ENCODE measurements around the gene ACTR10. TPM values are rescaled to one million over a fixed set of nuclear protein-coding genes. Genes with fewer than 3 reads are reported as not detected.

ACTR10 gene
- total RNA-seq (2021; fragmentation: NEBNext Ultra II Directional; extraction: Animal tissue kit (Norgen Biotek cat#: 25700)): 33.9 and 34.6 TPM in 2 replicates
- 6.9 and 15.4 TPM in 2 replicates for polyA plus RNA-seq (2011; rRNA removed)
- 17.8 TPM for polyA plus RNA-seq (2011; cell fraction: cytosol; rRNA removed)
- 3.1 TPM for polyA plus RNA-seq (2011; cell fraction: nucleus; rRNA removed)
- polyA plus RNA-seq (2012, experiment 1 of 2): 16.7 to 33.6 TPM (median 17.8 TPM) in 4 replicates
- 5.5 TPM for polyA plus RNA-seq (2012, experiment 2 of 2)
- polyA plus RNA-seq (2013, experiment 1 of 2): 24.8 TPM
- polyA plus RNA-seq (2013, experiment 2 of 2): 23.5 TPM
- 8.0 and 14.9 TPM in 2 replicates for polyA minus RNA-seq (2011; rRNA and poly(A)+ RNA removed)
- 19.4 TPM for polyA minus RNA-seq (2011; cell fraction: cytosol; rRNA and poly(A)+ RNA removed)
- 9.1 TPM for polyA minus RNA-seq (2011; cell fraction: nucleus; rRNA and poly(A)+ RNA removed)
- long read RNA-seq, experiment 1, transcript ACTR10-211 (4 exons, 540 nt): minor isoform, 6 of 30 reads
- long read RNA-seq, experiment 1, transcript ACTR10-201 (13 exons, 2,419 nt): major isoform, 8 of 30 reads
- long read RNA-seq, experiment 1, partial matches to known transcripts: 11 of 30 reads
- long read RNA-seq, experiment 1, other reads (novel, unspliced or antisense): 5 of 30 reads
- long read RNA-seq, experiment 2, transcript ACTR10-201 (13 exons, 2,419 nt): major isoform, 34 of 37 reads
- long read RNA-seq, experiment 2, partial matches to known transcripts: 2 of 37 reads
- long read RNA-seq, experiment 2, other reads (novel, unspliced or antisense): 1 of 37 reads

DNA sequence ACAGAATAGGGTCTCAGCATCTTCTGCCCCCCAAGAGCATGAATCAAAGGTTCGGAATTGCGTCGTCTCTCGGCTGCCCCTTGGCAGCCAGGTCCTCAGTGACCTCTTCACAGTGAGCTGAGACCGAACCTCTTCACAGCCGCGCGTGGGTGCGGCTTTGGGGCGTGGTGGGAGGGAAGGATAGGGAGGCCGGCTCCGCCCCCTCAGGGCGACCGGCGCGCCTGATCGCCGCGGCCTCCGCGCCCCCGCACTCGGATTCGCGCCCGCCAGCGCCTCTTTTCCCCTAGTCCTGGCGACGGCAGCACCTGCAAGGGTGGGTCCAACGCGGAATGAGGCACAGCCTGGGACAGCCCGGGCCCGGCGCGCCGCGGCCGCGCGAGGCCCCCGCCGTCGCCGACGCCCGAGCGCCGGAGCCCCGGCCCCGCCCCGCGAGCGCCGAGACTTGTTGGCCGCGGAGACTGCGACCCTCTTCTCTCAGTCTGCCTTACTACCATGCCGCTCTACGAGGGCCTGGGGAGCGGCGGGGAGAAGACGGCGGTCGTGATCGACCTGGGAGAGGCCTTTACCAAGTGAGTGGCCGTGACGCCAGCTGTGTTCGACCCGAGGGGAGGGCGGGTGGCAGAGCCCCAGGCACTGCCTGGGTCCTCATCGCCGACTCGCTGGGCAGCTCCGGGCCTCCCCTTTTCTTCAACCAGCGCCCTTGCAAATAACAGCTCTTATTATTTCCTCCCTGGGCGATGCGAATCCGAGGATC is at the start of gene ACTR10:
Gene ACTR10 (plus strand): TSS at position 424 of the 754 bp plus-strand sequence. CDS start 69 bp downstream, at position 493.
- H2AFZ ChIP-seq (ENCODE audit: low read length): peak within 1 kb of the TSS; percentile 93
- no peak within 1 kb of the TSS for H2BK120ac ChIP-seq (replicated peaks; ENCODE audit: low read depth, low read length)
- POLR2A ChIA-PET (ENCODE audit: partially characterized antibody): interaction anchor here (0.5 to 1.6 kb wide), 5 partner anchors 25 to 99 kb away, joined by 3 to 9 read pairs (median 4); partner anchors contain the start of genes ARID4A and PSMA3
- peak within 1 kb of the TSS; percentile 65 to 86 (median 79) for H3K9ac ChIP-seq (replicated peaks in 1 of 4; ENCODE audit: extremely low read depth in 1 of 4, low read depth in 3 of 4, low read length in 3 of 4)
- no peaks in the 10 kb centered on the region for H4K20me1 ChIP-seq (replicated peaks in 1 of 2; ENCODE audit: control insufficient read depth in 1 of 2, insufficient read depth in 2 of 2, low read length in 2 of 2)
- H3K27ac ChIP-seq (ENCODE audit: low read depth, low read length): peak within 1 kb of the TSS; percentile 92
- H3K79me1 ChIP-seq (ENCODE audit: low read depth, low read length): no peaks in the 10 kb centered on the region
- H3K4ac ChIP-seq (replicated peaks; ENCODE audit: insufficient read length, low read depth, low read length): peak within 1 kb of the TSS; percentile 78
- H3K14ac ChIP-seq (ENCODE audit: insufficient read length): no peak within 1 kb of the TSS
- CTCF ChIA-PET (ENCODE audit: partially characterized antibody): interaction anchor here (1.1 to 1.7 kb wide), 4 partner anchors 71 to 329 kb away, joined by 3 to 4 read pairs (median 4); no protein-coding TSS in a partner anchor
- peak; percentile 29 to 87 for DNase-seq (ENCODE audit: low read depth in 1 of 2, low spot score in 2 of 2)
- H2BK12ac ChIP-seq (ENCODE audit: low read depth, low read length): no peak within 1 kb of the TSS
- H3K4me1 ChIP-seq (replicated peaks in 1 of 4; ENCODE audit: control insufficient read depth in 3 of 4, insufficient read depth in 4 of 4, low read length in 3 of 4): no peaks in the 10 kb centered on the region
- H2BK15ac ChIP-seq (ENCODE audit: low read length): no peak within 1 kb of the TSS
- FAIRE-seq: no peak
- H3K23me2 ChIP-seq (ENCODE audit: low read depth, low read length): no peaks in the 10 kb centered on the region
- no peaks in the 10 kb centered on the region for H3K9me3 ChIP-seq (ENCODE audit: insufficient read depth in 2 of 2, low read depth in 1 of 2, low read length in 1 of 2)
- peaks cover 0 to 4% (median 0%) of the 10 kb centered on the region in 4 experiments; a peak in 2 of 8 replicates for H3K36me3 ChIP-seq (ENCODE audit: control insufficient read depth in 2 of 4, insufficient read depth in 4 of 4, low read length in 3 of 4)
- H3K56ac ChIP-seq (replicated peaks; ENCODE audit: insufficient read length, low read depth, low read length): no peak within 1 kb of the TSS
- H3K23ac ChIP-seq (ENCODE audit: insufficient read length): no peak within 1 kb of the TSS
- peak within 1 kb of the TSS; percentile 83 for H3K4me2 ChIP-seq (ENCODE audit: insufficient read depth in 1 of 2, low read depth in 2 of 2, low read length in 2 of 2)
- H3K79me2 ChIP-seq (ENCODE audit: control insufficient read depth in 1 of 2, insufficient read depth in 2 of 2, low read length in 2 of 2): peaks cover 0 to 18% of the 10 kb centered on the region in 2 experiments; a peak in 3 of 4 replicates
- peak within 1 kb of the TSS; percentile 64 for H4K5ac ChIP-seq (ENCODE audit: insufficient read length, low read depth, low read length)
- H3K4me3 ChIP-seq (ENCODE audit: extremely low read depth in 1 of 4, insufficient read depth in 2 of 4, low read depth in 3 of 4, low read length in 4 of 4): peak within 1 kb of the TSS; percentile 86 to 97 (median 94)
- no peak within 1 kb of the TSS for H2AK5ac ChIP-seq (ENCODE audit: low read depth, low read length)
- no peak within 1 kb of the TSS; the same call in 1 of the 2 replicates for H3K18ac ChIP-seq (ENCODE audit: extremely low read depth, low read length)
- H2BK5ac ChIP-seq (ENCODE audit: low read depth, low read length): 0 out of 2 replicates have a peak within 1 kb of the TSS, but pooled peaks have one; percentile 44
- H4K91ac ChIP-seq (replicated peaks; ENCODE audit: insufficient read length, low read length): no peak within 1 kb of the TSS
- no peak within 1 kb of the TSS for H2BK20ac ChIP-seq (ENCODE audit: low read length)
- WGBS, 2 experiments (ENCODE audit: extremely low coverage in 1 of 2, insufficient coverage in 1 of 2, insufficient read length in 1 of 2, insufficient replicate concordance in 2 of 2, low coverage in 1 of 2, low lambda C conversion rate in 2 of 2, missing lambda C conversion rate in 1 of 2): 2% methylated on average over 58 of the region's 78 CpGs; no CpG with 5 or more reads in 1 of the 2 experiments
- H3K27me3 ChIP-seq (replicated peaks in 1 of 4; ENCODE audit: control insufficient read depth in 3 of 4, extremely low read depth in 1 of 4, insufficient read depth in 3 of 4, low read length in 3 of 4): no peaks in the 10 kb centered on the region
- peak within 1 kb of the TSS; percentile 92; the same call in 1 of the 2 replicates for H4K8ac ChIP-seq (ENCODE audit: extremely low read depth, insufficient read depth, low read length)
- TF ChIP-seq USF2 (IDR thresholded peaks at IDR 0.05; ENCODE audit: low read length): no peak
- no peak for TF ChIP-seq SUZ12 (IDR thresholded peaks at IDR 0.05; ENCODE audit: low read length)
- no peak for TF ChIP-seq EP300 (IDR thresholded peaks at IDR 0.05; ENCODE audit: borderline replicate concordance in 1 of 2, low read depth in 2 of 2, low read length in 2 of 2)
- TF ChIP-seq KDM1A (IDR thresholded peaks at IDR 0.05; ENCODE audit: borderline replicate concordance, low read length): no peak
- TF ChIP-seq SP4 (IDR thresholded peaks at IDR 0.05; ENCODE audit: low read length): peak; percentile 98
- TF ChIP-seq NRF1 (IDR thresholded peaks at IDR 0.05; ENCODE audit: low read depth, low read length): no peak
